GM21367 (cell line): ENCODE measurements around the gene KAZN.

Source experiments
- ATAC-seq: cut with Tn5 transposase; IDR thresholded peaks from one replicate; pipeline ENCODE4 v1.9.1; 2021; ENCODE audit not compliant: unreplicated experiment

The KAZN gene

GRCh38 chr1:14924455-14925331, 326.2 kb downstream of the KAZN start:
- no peak for ATAC-seq

DNA sequence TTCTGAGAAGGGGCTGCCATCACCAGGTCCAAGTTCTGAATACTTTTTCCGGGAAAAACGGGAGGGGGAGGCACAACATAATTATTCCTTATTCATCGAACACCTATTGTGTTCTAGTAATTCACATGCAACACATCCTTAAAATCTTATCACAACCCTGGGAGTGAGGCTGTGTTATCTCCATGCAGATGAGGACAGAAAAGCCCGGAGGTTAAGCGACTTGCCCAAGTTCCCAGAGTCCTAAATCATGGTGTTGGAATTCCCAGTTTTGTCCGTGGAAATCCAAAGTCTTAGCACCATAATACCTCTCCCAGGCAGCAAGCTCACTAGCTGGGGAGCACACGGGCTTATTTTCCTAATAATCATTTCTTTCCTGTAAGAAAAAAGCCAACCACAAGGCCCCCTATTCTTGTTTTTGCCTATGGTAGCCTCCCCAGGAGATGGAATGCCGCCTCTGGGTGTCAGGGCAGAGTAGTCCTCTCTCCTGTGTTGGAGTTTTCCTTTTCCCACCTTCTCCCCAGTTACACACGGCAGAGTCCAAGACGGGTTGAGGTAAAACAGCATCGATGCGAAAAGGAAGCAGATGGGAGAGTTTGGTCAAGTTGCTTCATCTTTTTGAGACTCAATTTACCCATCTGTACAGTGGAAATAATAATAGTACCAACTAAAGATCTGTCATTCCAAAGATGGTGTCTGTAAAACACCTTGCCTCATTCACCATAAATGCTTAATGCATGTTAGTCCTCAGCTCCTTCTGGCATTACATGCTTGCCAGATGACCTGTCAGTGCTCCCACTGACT, 327.1 kb downstream of the KAZN start:
- ATAC-seq: no peak

- no peak for ATAC-seq
Observed at GRCh38 chr1:14926229-14926628, 327.7 kb downstream of the KAZN start.

DNA sequence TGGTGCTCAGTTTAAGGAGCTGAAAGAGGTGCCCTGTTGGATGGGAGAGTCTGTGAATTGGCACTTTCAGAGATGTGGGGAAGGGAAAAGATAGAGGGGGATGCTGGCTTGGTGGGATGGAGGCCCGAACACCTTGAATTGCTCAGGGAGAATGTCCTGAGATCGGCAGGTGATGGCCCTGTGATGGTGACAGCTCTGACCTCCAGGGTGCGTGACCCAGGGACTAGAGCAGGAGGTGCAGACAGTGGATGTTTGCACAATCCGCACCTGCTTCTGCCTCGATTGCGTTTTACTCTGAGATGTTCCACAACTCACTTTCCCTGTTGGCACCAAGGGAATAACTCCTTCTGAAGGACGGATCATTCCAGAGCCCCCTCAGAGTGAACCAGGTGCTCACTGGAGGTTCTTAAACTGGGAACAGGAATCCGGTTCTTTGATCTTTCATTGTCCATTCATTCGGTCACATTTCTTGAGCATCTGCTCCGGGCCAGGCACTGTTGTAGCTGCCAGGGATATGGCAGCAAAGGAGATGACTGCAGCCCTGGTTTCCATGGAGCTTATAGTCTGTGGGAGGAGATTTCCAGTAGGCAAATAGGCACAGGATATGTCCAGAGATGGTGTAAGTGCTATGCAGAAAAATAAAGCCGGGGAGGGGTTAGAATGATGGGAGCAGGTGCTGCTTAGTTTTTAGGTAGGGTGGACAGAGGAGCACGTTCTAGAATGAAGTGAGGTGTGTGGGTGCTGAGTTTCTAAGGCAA, 328.5 kb downstream of the KAZN start:
- ATAC-seq: no peak

GRCh38 chr1:14928412-14928811, 329.9 kb downstream of the KAZN start:
- ATAC-seq: no peak

DNA sequence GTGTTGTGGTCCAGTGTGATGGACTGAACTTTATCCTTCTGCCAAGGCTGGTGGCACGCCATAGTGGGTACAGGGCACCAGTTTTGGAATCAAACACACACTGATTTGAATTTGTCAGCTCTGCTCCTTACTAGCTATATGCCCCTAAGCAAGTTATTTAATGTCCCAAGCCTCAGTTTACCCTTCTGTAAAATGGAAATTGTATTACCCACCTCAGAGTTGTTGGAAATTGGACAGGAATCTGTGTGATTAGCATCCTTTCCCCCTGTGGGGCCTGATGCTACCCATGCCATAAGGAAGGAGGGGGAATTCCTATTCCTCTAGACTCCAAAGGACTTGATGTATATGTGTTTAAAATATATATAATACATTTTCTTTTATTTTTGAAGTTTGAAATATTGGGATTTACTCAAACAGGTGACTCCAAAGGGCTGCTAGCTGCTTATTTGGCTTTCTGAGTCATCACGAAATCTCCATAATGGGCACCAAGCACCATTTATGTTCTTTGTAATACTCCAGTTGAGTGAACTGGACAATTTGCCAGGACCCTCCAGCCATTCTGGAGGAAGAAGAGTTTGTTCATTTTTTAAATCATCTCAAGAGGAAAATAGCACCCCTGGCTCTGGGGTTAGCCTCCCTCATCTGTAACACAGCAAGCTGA, 330.5 kb downstream of the KAZN start:
- no peak for ATAC-seq

- no peak for ATAC-seq
Observed at GRCh38 chr1:14929547-14930246, 331.2 kb downstream of the KAZN start.

DNA sequence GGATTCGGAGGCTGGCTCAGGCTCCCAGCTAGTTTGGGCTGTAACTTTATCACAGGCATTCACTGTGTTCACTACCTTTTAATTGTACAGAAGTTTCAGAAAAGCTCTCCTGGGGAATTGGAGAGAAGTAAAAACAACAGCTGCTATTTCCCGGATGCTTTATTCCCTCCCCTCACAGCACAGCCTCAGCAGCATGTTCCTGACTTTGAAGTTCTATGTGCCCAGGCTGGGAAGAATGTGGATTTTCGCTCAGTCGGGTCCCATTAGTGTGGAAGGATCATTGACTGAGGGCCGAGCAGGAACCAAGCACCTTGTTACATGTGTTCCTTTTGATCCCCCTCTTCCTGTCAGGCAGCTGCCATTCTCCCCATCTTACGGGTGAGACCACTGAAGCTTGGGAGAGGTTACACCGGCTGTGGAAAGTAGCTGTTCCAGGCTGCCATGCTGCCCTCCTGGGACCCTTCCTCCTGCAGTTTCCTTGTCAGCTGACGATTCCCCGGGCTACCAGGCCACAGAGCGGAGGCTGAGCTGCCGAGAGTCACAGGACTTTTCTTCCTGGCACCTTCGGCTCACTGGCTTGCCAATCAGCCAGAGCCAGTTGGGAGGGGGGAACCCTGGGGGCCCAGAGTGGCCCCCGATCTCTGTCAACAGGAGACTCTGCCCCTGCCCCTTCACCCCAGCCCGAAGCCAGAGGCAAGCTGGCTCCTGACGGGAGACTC, 331.9 kb downstream of the KAZN start:
- no peak for ATAC-seq

DNA sequence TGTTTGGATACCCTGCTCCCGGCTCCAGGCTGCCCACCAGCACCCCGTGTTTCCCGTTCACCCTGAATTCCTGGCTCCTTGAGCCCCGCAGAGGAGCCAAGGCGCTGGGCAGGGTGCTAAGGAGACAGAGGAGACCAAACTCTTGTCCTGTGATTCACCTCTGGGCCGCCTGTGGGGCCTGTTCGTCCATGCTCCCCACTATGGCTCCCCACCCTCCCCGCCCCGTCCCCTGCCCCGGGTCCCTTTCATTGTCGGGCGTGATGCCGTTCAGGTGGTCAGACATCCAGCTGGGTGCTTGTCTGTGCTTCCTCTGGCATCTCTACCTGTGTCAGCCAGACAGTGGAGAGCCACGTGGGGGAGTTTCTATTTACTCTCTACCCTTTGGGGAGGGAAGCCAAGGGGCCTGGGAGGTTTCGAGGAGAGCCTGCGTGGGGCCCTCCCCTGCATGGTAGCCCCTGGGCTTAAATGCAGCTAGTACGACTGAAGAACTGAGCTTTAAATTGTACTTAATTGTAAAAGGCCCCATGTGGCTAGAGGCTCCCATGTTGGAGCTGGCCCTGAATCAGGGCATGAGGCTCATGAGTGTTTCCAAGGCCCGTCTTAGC, 333.7 kb downstream of the KAZN start:
- ATAC-seq: no peak

GRCh38 chr1:14934867-14935266, 336.4 kb downstream of the KAZN start:
- ATAC-seq: no peak

DNA sequence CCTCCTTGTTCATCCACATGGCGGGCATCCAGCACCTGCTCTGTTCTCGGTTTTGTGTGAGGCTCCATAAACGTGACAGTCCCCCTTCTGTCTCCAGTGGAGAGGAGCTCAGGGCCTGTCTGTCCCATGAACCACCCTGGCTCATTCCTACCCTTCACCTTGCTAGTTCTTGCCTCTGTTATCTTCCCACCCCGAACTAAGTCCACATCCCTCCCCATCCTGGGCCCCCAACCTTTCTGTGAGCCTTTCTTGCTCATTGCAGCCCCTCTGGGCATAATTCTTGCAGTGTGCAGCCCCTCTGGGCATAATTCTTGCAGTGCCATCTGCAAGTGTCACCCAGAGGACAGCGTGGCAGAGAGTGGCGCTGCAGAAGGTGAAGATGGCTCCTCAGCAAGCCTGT, 338.3 kb downstream of the KAZN start:
- no peak for ATAC-seq

- no peak for ATAC-seq
Observed at GRCh38 chr1:14937288-14937949, 338.9 kb downstream of the KAZN start.

GRCh38 chr1:14939527-14940284, 341.2 kb downstream of the KAZN start:
- ATAC-seq: no peak

GRCh38 chr1:14940285-14940870, 341.9 kb downstream of the KAZN start:
- ATAC-seq: no peak

DNA sequence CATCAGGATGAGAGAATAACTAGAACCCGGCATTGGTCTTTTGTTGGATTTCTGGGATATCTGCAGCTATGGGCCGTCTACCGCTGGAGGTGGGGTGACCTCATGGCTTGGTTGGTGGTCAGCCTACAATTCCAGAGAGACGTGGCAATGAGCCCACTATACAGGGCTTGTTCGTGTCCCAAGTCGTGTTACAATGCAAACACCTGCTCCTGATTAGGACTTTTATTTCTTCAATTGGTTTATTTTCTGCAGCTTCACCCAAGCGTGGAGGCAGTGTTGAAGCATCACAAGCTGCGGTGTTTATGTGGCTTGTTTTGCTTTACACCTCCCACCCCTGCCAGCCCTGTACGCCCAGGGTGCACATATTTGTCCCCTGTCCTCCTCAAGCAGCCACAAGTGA, 343.4 kb downstream of the KAZN start:
- no peak for ATAC-seq

GRCh38 chr1:14944471-14944985, 346.0 kb downstream of the KAZN start:
- ATAC-seq: no peak
